HG02571 (cell line): Measurements from ENCODE around the gene COX4I1.

Experiments
- ATAC-seq: cut with Tn5 transposase; IDR thresholded peaks from one replicate; pipeline ENCODE4 v1.9.1; 2021; ENCODE audit warnings: mild to moderate bottlenecking, moderate library complexity; ENCODE audit not compliant: unreplicated experiment

Gene COX4I1

DNA sequence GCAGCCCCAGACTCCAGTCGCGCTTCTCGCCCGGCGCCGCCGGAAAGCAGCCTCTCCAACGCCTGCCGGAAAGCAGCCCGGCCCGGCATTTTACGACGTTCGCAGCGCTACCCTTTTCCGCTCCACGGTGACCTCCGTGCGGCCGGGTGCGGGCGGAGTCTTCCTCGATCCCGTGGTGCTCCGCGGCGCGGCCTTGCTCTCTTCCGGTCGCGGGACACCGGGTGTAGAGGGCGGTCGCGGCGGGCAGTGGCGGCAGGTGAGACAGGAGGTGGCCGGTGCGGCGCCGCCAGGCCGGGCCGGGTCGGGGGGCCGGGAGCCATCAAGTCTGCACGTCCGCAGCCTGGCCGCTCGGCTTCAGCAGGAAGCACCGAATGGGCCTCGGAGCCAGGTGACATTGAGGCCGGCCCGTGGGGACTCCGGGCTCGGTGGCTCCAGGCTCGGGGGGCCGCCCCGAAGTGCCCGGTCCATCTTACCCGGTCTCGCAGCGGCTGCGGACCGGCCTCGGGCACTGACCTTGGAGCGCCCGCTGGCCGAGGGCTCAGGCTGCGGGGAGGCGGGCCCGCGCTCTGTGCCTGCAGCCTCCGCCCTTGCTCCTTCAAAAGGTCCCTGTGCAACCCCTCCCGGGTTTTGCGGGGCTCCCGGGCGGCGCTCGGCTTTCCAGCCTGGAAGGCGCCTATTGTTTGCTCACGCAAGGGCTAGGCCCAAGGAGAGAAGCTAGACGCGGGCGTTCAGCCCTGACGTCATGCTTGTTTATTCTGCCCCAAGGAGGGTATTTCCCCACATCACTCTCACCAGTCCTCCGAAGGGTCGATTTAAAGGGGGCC is at the start of gene COX4I1, which contains the start of gene EMC8:
Gene COX4I1 (plus strand): TSS at position 199 of the 824 bp plus-strand sequence. CDS start 1,511 bp downstream, outside the sequence.
Gene EMC8 (minus strand): TSS at position 48 of the 824 bp plus-strand sequence. CDS start 249 bp downstream, outside the sequence.
- peak; percentile 78 for ATAC-seq

- ATAC-seq, result no peak
Observed at GRCh38 chr16:85749771-85750145, 49.7 kb upstream of the COX4I1 start.

DNA sequence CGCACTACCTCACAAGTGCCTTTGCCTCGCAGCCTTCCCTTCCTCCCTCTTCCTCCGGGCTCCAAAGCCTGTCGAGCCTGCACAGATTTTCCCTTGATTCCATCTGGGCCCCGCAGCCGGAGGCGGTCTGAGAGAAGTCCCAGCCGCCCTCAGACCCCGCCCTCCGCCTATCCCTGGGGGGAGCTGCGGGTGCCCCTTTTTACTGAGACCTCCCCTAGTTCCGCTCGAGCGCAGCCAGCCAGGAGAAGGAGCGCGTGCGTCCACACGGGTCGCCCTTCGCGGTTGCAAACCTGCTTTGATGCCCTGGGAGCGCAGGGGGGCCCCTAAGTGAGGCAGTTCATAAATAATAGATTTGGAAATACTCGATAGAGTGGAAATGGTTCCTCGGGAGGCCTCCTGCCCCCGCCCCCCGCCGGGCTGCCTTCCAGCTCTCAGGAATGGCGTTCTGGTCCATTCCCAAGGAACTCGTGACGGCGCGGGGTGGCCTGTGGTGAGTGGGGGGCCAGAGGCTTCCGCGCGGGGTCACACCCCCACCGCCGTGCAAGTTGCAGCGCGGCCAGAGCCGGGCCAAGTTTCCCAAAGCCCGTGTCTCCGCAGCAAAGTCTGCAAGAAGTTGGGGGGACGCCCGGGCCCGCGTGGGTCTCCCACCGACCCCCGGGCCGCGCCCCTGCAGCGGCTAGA is 49.2 kb upstream of the COX4I1 start:
- ATAC-seq, result no peak

DNA sequence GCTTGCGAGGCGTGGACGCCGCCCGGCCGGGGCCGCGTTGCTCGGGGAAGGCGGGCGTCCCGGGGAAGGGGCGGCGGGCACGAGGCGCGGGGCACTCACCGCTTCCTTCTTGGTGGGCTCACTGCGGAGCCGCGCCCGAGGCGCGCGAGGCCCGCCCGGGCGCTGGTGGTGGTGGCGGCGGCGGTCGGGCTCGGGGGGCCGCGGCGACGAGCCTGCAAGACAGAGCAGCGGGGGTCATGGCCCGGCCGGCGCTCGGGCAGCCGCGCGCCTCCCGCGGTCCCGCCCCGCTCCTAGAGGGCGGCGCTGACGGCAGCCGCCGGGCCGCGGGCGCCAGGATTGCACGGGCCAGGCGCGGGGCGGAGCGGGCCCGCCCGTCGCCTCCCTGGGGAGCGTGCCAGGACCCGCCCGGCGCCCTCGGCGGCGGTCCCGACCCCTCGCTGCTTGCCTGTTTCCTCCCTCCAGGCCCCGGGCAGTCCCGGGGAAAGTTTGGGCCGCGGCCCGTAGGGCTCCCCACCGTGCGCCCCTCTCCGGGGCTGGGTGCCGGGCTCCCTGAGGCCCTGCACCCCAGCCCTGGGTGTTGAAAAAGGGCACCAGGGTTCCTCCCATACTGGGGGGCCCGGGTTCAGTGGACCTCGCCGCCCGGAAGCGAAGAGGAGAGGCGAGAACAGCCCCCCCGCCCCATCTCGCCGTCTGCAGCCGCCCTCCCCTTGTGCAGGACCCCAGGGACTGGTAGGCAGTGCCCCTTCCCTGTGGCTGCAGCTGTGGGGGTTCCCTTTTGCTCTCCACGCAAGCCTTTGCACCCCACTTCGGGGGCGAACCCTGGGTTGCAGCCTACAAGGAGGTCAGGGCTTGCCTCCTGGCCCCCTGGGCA is 48.4 kb upstream of the COX4I1 start, which contains the start of gene C16orf74:
Gene C16orf74 (minus strand): TSS at position 270 of the 871 bp plus-strand sequence. CDS start 15,879 bp downstream, outside the sequence.
- ATAC-seq, result no peak

GRCh38 chr16:85751698-85752501 is 47.6 kb upstream of the COX4I1 start:
- ATAC-seq, result no peak

DNA sequence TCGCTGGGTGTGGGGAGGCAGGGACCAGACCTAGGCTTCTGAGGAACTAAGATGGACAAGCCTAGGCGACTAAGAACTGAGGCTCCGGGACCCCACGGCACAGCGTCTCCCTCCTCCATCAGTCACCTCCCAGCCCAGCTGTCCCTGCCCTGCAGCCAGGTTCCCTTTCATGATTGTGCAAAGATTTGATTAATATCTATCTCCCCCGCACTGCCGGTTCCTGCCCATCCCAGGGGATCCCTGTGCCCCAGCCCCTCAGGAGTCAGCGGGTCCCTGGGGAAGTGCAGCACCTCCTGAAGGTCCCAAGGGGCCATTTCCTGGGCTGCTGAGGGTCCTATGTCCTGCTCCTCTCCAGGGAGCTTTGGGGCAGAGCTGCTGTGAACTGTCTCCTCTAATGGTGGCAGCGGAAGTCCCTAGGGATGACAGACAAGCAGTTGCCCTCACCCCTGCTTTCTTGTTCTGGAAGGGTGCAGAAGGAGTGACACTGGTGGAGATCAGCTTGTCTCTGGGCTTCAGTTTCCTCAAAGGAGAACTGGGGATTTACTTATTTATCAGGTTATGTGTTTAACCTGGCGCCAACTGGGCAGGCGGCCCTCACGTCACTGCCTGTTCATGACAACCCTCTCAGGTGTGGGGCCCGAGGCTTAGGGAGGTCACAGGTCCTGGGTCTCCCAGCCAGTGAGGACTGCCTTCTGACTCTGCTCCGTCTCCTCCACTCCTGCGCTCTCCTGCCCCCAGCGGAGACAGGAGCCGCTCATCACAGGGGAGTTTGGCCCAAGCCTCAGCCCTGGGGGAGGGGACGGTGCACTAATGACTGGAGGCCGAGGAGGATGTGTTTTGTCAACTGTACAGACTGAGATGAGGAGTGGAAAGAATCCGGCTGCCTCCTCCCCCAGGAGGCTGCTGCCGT is 46.7 kb upstream of the COX4I1 start:
- ATAC-seq, result no peak

- no peak for ATAC-seq
Observed at GRCh38 chr16:85753559-85753958, 45.9 kb upstream of the COX4I1 start.

DNA sequence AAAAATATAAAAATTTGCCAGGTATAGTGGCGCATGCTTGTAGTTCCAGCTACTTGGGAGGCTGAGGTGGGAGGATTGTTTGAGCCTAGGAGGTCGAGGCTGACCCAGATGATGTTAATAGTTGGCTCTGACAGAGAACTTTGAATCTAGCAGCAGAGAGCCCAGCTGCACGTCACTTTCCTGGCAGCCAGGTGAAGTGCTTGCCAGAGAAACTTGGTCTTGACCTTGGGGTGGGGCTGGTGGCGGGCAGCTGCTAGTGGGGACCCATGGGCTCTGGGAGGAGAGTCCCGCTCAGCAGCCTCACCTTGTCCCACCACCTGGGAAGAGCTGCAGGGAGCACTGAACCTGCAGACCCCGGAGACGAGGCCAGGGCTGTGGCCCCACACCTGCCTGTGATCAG is 45.5 kb upstream of the COX4I1 start:
- no peak for ATAC-seq

GRCh38 chr16:85754413-85754812 is 45.1 kb upstream of the COX4I1 start:
- no peak for ATAC-seq

DNA sequence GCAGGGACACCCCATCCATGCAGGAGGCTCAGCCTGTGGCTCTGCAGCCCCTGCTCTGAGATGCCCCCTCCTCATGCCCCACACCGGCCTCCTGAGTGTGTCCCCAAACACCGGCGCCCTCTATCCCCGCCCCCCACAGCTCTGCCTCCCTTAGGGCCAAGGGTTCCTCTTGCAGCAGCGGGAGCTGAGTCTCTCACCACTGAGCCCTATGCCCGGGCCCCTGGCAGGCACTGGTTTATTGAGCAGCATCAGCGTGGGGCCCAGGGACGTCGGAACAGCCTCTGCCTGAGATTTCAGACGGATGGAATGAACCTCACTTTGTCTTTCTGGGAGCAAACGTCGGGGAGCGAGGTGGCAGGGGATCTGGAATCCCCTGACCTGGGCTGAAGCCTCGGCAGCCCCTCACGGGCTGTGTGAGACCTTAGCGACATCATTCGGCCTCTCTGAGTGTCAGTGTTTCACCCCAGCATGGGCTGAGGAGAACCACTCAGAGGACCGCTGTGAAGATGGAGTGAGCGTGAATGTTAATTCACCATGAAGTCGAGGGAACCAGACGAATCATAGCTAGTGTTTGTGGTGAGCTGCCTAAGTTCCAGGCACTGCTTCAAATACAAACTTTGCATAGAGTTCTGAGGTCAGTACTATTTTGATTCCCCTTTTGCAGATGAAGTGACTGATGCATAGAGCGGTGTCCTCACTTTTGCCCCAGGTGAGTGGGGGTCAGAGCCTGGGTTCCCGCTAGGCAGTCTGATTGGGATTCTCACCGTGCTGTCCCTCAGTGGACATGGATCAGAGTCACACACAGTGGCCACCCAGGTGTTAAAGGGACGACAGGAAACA is 43.3 kb upstream of the COX4I1 start:
- peak; percentile 46 for ATAC-seq

GRCh38 chr16:85757341-85757822 is 42.1 kb upstream of the COX4I1 start:
- no peak for ATAC-seq

DNA sequence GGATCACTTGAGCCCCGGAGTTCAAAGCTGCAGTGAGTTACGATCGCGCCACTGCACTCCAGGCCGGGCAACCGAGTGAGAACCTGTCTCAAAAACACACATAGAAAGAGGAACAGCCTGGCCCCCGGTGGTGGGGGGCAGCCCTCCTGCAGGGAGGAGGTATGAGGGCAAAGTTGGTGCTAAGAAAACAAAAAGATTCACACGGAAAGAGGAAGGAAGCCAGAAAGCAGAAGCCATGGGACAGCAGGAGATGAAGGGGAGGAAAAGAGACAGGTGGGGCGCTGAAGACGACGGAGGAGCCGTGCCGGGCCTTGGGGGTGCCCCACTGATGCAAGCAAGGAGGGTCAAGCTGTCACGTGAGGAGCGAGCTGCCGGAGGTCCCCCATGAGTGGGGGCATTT is 40.4 kb upstream of the COX4I1 start:
- ATAC-seq, result no peak

DNA sequence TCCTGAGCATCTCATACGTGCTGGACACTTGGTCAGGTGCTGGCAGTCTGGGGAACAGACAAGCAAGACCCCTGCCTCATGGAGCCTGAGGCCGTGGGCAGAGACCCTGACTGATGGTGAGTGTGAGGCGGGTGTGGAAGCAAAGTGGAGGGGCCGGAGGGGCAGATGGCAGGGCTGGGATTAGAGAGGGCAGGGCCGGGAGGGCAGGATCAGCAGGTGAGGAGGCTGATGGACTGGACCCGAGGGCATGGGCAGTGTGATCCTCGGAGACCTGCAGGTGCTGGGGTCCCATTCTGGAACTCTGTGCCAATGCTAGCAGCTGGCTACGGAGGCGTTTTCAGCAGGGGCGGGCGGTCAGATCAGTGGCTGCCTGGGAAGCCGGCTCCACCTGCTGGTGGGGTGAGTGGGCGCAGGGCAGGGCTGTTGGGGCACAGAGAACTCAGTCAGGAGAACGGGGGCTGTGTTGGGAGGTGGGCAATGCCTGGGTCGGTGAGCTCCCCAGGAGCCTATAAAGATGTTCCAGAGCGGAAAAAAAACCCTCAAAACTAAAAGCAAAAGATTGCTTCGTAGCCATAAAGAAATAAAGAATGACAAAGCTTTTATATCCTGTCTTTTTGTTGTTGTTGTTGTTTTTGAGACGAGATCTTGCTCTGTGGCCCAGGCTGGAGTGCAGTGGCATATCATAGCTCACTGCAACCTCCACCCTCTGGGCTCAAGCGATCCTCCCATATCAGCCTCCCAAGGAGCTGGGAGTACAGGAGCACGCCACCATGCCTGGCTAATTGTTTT is 39.7 kb upstream of the COX4I1 start:
- no peak for ATAC-seq

DNA sequence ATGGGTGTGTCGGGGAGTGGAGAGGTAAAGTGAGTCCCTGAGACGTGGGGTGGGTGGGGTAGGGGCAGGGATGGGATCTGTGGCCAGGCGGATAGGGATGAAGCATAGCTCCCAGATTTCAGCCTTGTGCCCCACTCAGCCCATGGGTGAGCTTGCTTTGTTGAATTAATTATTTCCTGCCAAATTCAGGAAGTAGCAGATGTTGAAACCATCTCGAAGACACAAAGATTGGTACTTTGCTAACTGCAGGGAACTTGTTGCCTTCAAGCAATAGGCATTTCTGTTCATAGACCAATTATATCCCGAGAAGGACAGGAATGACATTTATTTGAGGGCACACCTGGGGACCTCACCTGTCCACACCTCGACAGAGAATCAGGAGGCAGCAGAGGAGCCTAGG is 37.6 kb upstream of the COX4I1 start:
- no peak for ATAC-seq

GRCh38 chr16:85762970-85763369 is 36.5 kb upstream of the COX4I1 start:
- no peak for ATAC-seq

DNA sequence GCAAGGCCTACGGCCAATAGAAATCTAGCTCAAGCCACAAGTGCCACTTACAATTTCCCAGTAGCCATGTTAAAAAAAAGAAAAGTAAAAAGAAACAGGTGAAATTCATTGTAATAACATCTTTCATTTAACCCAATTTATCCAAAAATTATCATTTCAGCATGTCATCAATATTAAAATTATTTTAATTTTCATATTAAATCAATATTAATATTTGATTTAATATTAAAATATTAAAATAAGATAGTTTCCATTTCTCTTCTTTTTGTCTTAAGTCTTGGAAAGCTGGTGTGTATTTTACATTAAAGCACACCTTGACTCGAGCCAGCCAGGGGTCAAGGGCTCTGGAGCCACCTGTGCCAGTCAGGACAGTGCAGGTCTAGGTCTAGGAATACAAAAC is 35.9 kb upstream of the COX4I1 start:
- ATAC-seq, result no peak

DNA sequence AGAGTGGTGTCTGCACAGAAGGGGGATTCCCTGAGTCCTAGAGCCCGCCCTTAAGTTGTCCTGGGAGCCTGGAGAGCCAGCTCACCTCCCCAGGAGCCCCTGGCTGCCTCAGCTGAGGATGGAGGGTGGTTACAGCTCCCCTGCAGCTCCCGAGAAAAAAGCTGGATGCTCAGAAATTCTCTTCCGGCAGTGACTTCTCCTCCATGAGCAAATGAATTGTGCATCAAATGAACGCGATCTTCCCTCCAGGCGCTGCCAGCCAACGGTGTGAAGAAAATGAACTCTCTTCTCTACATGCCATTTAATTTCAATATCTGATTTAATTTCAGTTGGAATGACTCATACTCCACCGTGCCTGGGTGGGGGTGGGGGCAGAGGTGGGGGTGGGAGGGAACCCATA is 34.3 kb upstream of the COX4I1 start:
- no peak for ATAC-seq
